KOPT-K1 (cell line): ENCODE measurements around the gene PAK1.

ENCODE experiments used
- H3K27ac ChIP-seq: fragments of 200-600 bp; sonication (generic); 2 replicates; pipeline ENCODE4 v1.5.1; 2016; ENCODE audit warnings: antibody characterized with exemption, mild to moderate bottlenecking, low read depth, low read length; ENCODE audit not compliant: poor library complexity, severe bottlenecking
- H3K36me3 ChIP-seq: fragments of 200-600 bp; sonication (generic); 2 replicates; pipeline ENCODE4 v1.5.1; 2017; ENCODE audit warnings: antibody characterized with exemption, mild to moderate bottlenecking, low read length, moderate library complexity; ENCODE audit not compliant: insufficient read depth
- H3K9me3 ChIP-seq: fragments of 200-600 bp; sonication (generic); 2 replicates; pipeline ENCODE4 v1.5.1; 2017; ENCODE audit warnings: antibody characterized with exemption, low read length, mild to moderate bottlenecking; ENCODE audit not compliant: insufficient read depth, poor library complexity, severe bottlenecking

Gene PAK1

DNA sequence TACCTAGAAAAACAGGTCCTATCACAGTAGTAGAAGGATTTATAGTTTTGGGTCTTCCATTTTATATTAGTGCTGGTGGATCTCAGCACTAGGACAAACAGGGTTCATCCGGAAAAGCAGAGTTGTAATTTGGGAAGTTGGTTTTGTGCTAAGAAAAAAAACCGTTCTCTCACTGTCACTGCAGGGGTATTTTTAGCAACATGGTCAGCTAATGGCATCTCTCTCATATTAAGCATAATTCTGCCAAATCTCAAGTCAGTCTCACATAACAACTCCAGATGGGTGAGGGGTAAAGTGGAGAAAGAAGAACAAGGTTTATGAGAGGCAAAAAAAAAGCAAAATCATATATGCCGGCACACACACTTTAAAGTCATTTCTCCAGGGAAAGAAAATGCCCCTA is 120.8 kb downstream of the PAK1 start:
- Histone ChIP-seq H3K9me3 (no peaks in the 10 kb centered on the region), H3K36me3 (peaks cover 39% of the 10 kb centered on the region; the same call in 1 of the 2 replicates)

DNA sequence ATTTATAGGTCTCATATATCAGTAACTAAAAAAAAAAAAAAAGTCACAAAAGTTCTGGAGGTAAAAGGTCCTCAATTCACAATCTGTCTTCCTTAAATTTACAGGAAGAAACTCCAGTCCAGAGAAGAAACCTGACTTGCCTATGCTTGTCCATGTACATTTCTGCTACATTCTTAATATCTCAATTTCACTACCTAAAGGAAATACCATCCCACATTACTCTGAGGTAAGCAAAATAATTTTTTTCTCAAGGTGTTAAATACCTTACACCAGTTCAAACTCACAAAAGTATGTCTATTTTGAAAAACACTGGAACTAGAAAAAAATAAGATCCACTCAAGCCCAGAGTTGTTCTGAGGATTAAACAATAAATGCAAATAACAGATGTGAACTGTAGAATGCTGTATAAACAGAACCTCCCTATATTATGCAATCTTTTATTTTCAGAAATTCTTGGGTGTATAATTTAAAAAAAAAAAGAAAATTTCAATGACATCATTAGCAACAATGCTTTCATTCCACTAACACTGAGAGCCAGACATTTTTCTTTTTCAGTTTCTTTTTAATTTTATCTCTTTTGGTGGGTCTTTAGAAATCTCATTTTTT is 122.5 kb downstream of the PAK1 start:
- H3K9me3 ChIP-seq = no peaks in the 10 kb centered on the region
- H3K27ac ChIP-seq = no peak overlapping the region
- peaks cover 22% of the 10 kb centered on the region; the same call in 1 of the 2 replicates for H3K36me3 ChIP-seq

More for the DNA sequence above, 120.8 kb downstream of the PAK1 start:
- H3K27ac ChIP-seq = no peak overlapping the region

DNA sequence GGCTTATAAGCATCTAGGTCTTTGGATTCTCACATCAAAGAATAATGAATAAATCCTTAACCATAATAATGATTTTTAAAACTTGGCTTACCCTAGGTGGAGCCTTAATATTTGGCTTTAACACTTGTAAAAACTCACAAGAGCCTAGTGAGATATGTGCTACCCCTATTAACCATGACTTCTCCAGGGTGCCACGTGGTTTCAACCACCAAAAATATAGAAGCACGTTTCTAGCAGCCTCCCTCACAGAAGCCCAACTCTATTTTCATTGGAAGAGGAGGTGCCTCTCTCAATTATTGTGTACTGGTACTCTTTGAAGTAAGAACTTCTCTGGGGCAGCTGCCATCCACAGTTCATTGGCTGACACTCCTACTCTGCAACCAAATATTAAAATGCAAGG is 125.9 kb downstream of the PAK1 start:
- no peak overlapping the region for H3K27ac ChIP-seq
- no peaks in the 10 kb centered on the region for H3K9me3 ChIP-seq
- peaks cover 20% of the 10 kb centered on the region; the same call in 1 of the 2 replicates for H3K36me3 ChIP-seq

DNA sequence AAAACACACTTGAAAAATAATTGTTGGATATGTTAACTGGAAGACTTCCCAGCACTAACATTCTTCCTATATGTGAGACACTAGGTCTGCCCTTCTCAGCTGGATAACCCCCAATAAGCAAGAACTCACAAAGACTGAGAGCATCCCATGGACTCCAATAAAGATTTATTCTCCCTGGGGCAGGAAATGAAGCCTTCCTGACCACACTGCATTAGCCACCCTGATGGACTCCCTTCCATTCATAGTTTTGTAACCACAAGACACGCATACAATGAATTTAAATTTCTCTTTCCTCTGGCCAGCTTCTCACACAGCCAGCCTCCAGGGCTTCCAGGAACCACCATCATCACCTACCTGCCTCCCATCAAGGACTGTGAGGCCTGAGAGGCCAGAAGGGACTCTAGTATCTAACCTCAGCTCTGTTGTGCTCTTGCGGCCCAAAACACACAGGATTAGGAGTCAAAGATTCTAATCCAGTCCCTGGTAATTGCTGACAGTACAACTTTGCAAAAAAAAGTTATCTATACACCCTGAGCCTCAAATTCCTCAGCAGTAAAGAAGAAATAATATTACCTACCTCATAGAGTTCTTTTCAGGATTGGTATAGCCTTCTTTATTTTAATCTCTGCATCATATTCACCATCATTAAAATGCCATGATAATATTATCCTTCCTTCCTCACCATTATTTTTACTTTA is 126.8 kb downstream of the PAK1 start:
- no peak overlapping the region for H3K27ac ChIP-seq
- H3K36me3 ChIP-seq = peaks cover 29% of the 10 kb centered on the region; the same call in 1 of the 2 replicates
- H3K9me3 ChIP-seq = no peaks in the 10 kb centered on the region

DNA sequence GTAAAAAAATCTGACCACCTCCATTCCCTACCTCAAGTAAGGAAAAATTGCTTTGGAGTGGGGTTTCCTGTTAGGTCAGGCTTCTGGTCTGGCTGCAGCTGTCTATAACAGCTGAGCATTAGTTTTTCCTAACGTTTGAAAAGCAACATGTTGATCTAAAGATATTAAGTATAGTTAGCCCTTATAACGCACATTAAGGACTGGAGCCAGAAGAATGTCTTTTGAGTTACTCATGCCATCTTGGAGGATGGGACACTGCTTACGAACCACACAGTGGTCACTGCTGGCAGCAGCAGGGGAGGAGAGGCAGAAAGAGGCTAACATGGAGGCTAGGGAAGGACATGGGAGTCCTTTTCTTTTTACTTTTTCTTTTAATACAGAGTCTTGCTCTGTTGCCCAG is 128.3 kb downstream of the PAK1 start:
- Histone ChIP-seq H3K36me3 (peaks cover 42% of the 10 kb centered on the region; the same call in 1 of the 2 replicates), H3K9me3 (no peaks in the 10 kb centered on the region), H3K27ac (no peak overlapping the region)

DNA sequence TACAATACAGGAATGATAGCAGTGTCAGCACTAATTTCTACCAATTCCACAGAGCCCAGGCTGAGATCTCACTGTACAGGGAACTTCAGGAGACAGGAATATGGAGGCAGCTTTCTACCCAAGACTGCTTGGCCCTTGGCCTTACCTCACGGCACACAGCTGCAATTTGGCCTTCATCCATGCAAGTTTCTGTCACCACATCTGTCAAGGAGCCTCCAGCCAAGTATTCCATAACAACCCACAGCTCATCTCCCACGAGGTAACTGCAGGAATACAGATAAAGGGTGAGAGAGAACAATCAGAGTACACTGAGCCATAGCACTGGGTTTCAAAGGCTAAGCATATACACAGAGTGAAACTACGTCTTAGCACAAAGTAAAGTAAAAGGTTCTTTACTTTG is 133.4 kb downstream of the PAK1 start:
- Histone ChIP-seq H3K27ac (no peak overlapping the region), H3K9me3 (no peaks in the 10 kb centered on the region), H3K36me3 (peaks cover 76% of the 10 kb centered on the region)

DNA sequence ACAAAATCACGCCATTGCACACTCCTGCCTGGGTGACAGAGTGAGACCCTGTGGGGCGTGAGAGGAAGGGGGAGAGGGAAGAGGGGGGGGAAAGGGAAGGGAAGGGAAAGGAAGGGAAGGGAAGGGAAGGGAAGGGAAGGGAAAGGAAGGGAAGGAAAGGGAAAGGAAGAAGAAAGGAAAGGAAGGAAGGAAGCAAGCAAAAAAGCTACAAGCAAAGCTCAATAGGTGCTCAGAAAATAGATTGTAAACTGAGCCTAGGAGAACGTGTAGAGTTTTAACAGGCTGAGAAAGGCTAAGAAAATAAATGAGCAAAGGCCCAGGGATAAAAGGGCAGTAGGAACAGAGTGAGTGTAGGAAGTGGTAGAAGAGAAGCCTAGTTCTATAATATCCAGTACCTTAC is 141.6 kb downstream of the PAK1 start:
- no peak overlapping the region for H3K27ac ChIP-seq
- H3K9me3 ChIP-seq = peaks cover 4% of the 10 kb centered on the region
- peaks cover 44% of the 10 kb centered on the region for H3K36me3 ChIP-seq

DNA sequence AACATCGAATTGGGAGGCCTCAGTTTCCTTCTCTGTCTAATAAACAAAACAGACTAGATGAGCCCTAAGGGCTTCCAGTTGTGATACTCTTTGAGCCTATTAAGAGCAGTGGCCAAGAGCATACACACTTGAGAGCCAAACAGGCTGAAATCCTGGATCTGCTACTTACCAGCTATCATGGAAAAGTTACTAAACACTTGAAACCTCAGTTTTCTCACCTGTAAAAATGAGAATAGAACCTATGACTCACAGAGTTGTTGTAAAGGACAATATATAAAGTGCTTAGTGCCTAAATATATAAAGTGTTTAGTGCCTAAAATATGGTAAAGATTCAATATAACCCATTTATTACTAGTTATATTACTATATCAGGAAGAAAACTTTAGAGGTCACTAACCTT is 148.7 kb downstream of the PAK1 start:
- no peaks in the 10 kb centered on the region for H3K9me3 ChIP-seq
- H3K27ac ChIP-seq = no peak overlapping the region
- peaks cover 41% of the 10 kb centered on the region for H3K36me3 ChIP-seq

DNA sequence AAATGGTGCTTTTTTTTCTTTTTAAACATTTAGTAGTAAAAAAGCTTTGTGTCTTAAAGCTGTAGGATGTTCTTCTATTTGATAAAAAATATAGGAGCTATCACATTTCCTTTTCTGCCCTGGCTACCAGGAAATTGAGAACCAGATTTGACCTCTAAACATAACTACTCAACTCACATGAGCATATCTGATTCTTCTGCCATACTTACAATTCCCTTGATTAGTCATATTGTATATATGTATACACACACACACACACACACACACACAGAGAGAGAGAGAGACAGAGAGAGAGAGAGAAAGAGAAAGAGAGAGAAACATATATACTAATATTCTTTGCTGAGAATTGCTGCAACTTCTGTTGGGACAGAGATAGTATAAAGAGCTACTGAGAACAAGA is 149.4 kb downstream of the PAK1 start:
- H3K36me3 ChIP-seq = peaks cover 41% of the 10 kb centered on the region
- no peak overlapping the region for H3K27ac ChIP-seq
- no peaks in the 10 kb centered on the region for H3K9me3 ChIP-seq

DNA sequence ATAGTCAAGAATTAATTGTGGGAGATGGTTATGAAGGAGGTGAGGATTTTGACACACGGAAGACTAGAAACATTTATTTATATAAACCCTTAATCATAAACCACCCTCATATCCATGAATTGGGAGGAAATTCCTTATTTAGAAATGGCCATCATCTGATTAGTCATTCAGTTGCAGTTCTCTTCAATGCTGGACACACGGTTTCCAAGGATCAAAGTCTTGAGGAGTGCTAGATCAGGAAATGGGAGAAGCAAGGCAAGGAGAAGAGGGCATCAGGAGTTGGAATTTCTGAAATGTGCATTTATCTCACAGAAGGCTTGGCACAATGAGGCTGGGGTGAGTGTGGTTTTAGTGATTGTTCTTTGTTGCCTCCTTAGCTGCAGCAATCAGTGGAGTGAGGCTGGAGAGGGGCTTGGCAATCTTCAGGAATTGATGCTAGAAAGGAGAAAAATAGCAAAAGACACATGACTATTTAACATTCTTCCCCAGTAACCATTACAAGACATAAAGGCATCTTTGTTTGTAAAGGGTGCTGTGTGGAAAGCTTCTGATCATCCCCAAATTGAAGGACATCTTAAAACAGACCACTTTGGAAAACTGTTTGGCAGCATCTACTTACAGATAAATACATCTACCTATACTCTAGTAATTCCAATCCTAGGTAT is 150.8 kb downstream of the PAK1 start:
- Histone ChIP-seq H3K27ac (no peak overlapping the region), H3K36me3 (peaks cover 41% of the 10 kb centered on the region), H3K9me3 (no peaks in the 10 kb centered on the region)

DNA sequence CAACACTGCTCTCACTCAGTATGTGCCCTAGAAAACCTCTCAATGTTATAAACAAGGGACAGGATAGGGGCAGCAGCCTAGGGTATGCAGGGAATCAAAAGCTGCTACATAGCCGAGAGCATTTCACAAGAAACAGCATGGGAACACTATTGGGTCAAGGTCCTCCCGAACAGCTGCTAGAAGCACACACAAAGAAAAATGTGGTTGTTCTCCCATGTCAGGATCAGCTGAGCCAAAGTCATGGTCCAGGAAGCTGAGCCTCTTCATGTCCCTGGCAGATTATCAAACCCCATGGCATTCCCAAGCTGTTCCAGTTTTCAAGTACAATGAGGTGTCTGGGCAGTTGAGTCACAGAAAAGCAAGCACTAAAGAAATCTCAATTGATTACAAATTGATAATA is 151.4 kb downstream of the PAK1 start:
- Histone ChIP-seq H3K36me3 (peaks cover 41% of the 10 kb centered on the region), H3K27ac (no peak overlapping the region), H3K9me3 (no peaks in the 10 kb centered on the region)

DNA sequence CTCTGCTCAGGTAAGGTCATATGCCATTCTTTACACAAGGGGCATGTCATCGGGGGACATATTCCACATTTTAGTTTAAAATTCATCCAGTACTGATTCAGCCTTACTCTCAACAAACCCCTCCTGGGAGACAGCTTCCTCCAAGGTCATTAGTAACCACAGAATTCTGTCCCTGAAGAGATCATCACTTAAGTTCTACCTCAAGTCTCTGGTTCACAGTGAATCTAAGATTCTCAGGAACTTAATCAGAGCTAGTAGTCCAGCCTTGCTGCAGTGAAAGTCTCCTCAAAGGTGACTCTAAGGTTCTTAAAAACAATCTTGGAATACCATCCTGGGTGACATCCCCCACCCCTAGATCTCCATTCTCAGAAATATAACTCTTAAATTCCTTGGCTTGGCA is 153.5 kb downstream of the PAK1 start:
- Histone ChIP-seq H3K36me3 (peaks cover 31% of the 10 kb centered on the region), H3K9me3 (no peaks in the 10 kb centered on the region), H3K27ac (no peak overlapping the region)

DNA sequence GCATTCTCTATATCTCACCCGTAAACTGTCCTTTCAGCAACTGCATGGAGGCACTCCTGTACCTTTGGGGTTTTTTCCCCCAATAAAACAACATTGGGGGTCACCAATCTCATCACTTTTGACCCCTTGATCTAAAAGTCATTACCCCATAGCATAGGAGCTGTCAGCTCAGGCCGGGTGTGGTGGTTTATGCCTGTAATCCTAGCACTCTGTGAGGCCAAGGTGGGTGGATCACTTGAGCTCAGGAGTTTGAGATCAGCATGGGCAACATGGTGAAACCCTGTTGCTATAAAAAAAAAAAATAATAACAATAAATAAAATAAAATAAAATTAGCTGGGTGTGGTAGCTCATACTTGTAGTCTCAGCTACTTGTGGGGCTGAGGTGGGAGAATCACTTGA is 155.3 kb downstream of the PAK1 start:
- Histone ChIP-seq H3K9me3 (no peaks in the 10 kb centered on the region), H3K27ac (no peak overlapping the region), H3K36me3 (peaks cover 20% of the 10 kb centered on the region)

DNA sequence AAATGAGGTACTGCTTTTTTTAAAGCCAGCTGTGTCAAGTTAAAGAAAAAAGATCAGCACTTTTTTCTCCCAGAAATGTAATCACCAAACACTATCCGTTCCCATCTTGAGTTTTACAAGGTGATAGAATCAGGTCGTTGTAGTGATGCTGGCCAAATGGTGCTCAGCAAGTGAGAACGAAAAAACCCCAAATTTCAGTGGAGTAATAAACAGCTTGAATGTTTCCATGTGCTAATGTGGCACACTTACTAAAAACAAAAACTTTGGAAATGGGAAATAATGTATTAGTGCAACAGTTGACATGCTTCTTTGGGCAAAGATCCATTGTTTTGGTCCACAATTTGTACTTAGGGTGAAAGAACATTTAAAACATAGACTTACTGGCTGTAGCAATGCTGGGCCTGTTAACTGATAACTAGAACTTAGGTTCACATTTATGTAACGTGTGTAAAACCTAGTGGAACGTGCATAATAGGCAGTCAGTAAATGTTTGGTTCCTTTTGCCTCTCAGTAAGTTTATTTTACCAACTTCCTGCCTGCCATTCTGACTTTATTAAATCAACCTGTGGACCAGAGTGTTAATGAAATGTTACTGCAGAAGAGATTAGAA is 157.1 kb downstream of the PAK1 start:
- H3K9me3 ChIP-seq = no peaks in the 10 kb centered on the region
- H3K27ac ChIP-seq = no peak overlapping the region
- peaks cover 8% of the 10 kb centered on the region; the same call in 1 of the 2 replicates for H3K36me3 ChIP-seq

DNA sequence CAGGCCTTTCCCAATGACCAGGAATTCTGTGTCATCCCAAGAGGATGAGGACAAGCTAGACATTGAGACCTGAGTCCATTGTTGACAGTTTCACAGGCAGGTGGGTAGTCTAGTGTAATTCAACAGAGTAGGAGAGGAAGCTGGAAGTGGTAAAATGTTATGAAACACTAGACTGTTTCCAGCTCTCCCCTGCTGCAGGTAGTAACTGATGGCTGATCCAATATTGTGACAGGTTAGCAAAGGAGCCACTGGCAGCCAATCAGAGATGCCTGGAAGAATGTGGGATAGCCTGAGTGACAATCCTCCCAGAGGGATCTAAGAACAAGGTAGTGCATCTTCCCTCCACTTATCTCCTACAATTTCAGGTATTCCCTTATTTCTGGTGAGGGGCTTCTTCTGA is 161.8 kb downstream of the PAK1 start:
- no peaks in the 10 kb centered on the region for H3K9me3 ChIP-seq
- H3K36me3 ChIP-seq = no peaks in the 10 kb centered on the region
- H3K27ac ChIP-seq = no peak overlapping the region
